T1000 (cell line): Measurements from ENCODE around the gene SLC35F3.

Experiments used
- DNase-seq: peaks from one replicate; lab custom pipeline; 2025; ENCODE audit warnings: mixed read lengths; lab: John Stamatoyannopoulos, UW

Gene SLC35F3

DNA sequence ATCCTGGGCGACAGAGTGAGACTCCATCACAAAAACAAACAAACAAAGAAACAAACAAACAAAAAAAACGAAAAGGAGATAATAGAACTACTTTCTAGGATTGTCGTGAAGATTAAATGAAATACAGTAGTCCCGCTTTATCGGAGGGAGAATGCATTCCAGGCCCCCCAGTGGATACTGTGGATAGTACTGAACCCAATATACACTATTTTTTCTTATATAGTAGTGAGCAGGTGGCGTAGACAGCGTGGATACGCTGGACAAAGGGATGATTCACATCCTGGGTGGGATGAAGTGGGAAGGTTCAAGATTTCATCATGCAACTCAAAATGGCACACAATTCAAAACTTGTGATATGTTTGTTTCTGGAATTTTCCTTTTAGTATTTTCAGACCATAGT, 8.0 kb downstream of the SLC35F3 start:
- no peak for DNase-seq

DNA sequence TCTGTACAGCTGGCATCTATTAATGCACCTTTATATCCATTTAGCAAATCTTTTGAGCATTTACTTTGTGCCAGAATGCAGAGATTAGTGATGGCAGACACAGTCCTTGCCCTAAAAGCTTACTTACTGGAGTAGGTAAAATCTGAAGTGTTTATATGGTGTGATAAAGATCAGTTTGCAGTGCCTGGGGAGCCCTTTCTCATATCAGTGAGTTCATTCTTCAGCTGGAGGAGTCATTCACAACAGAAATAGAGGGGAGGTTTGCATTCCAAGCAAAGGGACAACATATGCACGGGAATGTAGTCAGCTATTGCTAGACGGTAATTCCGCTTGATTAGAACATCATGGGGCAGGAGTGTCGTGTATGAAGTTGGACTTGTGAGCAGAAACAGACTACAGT, 8.4 kb downstream of the SLC35F3 start:
- DNase-seq, result no peak

DNA sequence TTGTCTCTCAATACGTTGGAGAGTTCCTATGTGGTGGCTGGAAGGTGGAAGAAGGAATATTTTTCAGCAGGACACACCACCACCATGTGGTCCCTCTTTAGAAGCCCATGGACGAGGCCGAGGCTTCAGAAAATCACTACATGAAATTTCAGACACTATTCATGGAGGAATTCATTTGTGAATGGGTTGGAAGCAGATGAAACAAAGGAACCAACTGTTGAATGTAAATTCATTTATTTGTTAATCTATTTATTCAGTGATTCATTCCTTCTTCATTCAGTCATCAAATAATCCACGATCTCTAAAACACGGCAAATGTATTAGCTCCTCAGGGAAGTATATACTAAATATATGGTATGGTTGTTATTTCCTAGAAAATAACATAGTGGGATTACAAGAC, 12.2 kb downstream of the SLC35F3 start:
- DNase-seq, result peak; percentile 26

- DNase-seq, result no peak
Measured at GRCh38 chr1:233919786-233920185, 15.3 kb downstream of the SLC35F3 start.

GRCh38 chr1:233928123-233928522, 23.6 kb downstream of the SLC35F3 start:
- DNase-seq, result no peak

- no peak for DNase-seq
Measured at GRCh38 chr1:233933339-233933738, 28.9 kb downstream of the SLC35F3 start.

- no peak for DNase-seq
Measured at GRCh38 chr1:233935297-233935868, 30.9 kb downstream of the SLC35F3 start.

DNA sequence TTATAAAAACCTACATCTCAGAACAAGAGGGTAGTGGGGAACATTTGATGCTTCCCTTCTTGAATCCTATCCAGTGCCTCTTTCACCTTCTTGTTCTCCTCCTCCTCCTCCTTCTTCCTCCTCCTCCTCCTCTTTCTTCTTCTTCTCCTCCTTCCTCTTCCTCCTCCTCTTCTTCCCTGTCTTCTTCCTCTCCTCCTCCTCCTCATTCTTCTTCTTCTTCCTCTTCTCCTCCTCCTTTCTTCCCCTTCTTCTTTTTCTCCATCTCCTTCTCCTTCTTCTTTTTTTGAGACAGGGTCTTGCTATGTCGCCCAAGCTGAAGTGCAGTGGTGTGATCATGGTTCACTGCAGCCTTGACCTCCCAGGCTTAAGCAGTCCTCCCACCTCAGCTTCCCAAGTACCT, 31.9 kb downstream of the SLC35F3 start:
- DNase-seq, result no peak

DNA sequence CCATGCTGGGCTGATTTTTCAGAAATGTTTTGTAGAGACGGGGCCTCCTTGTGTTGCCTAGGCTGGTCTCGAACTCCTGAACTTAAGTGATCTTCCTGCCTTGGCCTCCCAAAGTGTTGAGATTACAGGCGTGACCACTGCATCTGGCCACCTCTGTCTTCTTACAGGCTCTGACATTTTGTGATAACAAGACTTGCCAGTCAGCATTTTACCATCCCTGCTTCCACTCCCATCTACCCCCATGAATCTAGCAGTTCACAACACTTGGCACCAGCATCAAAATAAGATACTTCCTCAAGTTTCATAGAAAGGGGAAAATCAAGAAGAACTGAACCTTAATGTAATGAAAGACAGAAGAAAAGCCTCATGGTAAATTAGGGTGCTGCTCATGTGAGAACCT, 32.4 kb downstream of the SLC35F3 start:
- DNase-seq, result no peak

DNA sequence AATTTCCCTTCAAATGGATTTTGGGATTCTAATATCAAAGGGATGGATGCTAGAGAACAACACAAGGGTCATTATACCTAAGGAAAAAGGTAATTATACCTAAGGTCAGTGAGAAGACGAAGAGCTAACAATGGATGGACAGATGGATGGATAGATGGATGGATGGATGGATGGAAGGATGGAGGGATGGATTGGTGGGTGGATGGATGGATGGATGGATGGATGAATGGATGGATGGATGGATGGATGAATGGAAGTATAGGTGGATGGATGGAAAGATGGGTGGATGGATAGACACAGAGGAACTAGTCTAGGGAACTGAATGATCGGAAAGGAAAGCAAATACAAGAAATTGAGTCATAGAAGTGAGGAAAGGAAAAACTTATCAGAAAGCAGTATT, 34.0 kb downstream of the SLC35F3 start:
- no peak for DNase-seq

DNA sequence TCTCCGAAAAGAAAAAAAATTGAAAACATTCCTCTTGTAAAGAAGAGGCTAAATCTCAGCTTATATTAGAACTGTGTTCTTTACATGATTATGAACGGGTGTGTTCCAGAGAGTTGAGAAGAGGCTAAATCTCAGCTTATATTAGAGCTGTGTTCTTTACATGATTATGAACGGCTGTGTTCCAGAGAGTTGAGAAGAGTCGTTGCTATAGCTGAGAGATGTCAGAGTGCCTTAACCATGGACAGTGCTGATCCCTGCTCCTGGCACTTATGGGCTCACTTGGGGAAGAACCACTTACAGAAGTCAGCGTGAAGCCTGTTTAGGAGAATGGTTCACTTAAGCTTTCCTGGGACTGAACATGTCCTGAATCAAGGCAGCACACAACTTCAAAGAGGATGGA, 35.0 kb downstream of the SLC35F3 start:
- no peak for DNase-seq

DNA sequence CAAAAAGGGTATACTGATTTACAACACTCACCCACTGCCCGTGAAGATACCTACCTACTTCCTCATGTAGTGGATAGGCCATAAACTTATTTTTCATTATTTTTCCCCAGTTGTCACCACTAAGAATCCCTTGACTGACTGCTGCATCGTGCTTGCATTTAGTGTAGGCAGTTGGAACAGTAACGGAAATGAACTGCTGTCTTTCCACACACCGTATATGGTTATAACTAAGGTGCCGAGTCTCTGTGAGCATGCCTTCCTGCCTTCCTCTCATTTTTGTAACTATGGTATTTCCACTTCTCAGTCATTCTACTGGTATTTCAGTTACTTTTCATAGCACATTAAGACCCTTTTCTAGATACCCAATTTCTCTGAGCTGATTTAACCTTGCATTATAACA, 36.4 kb downstream of the SLC35F3 start:
- no peak for DNase-seq

- DNase-seq, result no peak
Measured at GRCh38 chr1:233944601-233945000, 40.1 kb downstream of the SLC35F3 start.

DNA sequence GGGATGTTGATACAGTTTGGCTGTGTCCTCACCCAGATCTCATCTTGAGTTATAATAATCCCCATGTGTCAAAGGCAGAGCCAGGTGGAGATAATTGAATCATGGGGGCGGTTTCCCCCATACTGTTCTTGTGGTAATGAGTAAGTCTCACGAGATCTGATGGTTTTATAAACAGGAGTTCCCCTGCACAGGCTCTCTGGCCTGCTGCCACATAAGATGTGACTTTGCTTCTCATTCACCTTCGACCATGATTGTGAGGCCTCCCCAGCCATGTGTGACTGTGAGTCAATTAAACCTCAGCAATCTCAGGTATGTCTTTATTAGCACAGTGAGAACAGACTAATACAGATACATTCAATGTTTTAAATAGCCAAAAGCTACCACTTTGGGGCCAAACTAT, 41.1 kb downstream of the SLC35F3 start:
- no peak for DNase-seq

GRCh38 chr1:233945979-233946378, 41.5 kb downstream of the SLC35F3 start:
- no peak for DNase-seq

GRCh38 chr1:233946724-233947123, 42.2 kb downstream of the SLC35F3 start:
- no peak for DNase-seq

DNA sequence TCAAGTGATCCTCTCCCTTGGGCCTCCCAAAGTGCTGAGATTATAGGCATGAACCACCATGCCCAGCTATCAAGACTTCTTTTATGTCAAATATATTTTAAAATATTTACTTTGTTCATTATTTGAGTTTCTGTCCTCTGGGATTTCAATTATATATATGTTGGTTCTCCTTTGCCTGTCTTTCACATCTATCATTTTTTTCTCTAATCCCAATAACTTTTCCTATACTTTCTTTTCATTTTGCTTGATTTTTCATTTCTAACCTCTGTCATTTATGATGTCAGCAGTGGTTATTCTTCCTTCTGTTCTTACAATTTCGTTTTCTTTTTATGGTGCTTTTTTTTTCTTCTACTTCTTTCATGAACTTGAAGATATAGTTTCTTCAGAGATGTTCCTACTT, 47.3 kb downstream of the SLC35F3 start:
- DNase-seq, result no peak

GRCh38 chr1:233957691-233958090, 53.2 kb downstream of the SLC35F3 start:
- no peak for DNase-seq

- no peak for DNase-seq
Measured at GRCh38 chr1:233959102-233959501, 54.6 kb downstream of the SLC35F3 start.

- no peak for DNase-seq
Measured at GRCh38 chr1:233959971-233960370, 55.5 kb downstream of the SLC35F3 start.

- DNase-seq, result no peak
Measured at GRCh38 chr1:233960386-233960785, 55.9 kb downstream of the SLC35F3 start.

- no peak for DNase-seq
Measured at GRCh38 chr1:233962878-233963277, 58.4 kb downstream of the SLC35F3 start.

DNA sequence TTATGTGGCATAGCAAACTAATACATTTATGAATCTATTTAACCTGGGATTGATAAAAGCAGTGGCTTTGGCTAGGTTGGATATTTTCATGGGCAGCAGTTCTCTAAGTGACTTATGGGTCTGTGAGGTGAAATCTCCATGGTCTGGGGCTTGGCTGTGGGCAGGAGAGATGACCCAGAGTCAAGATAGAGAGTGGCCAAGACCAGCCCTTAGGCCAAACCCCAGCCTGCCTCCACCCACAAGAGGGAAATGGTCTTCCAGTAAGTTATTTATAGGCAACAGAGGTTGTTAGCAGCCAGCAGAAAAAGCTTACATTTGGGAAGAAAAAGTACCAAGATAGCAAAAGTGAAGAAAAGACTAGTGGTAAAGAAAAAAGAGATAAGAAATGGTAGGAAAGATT, 61.4 kb downstream of the SLC35F3 start:
- DNase-seq, result no peak

- no peak for DNase-seq
Measured at GRCh38 chr1:233971753-233972152, 67.3 kb downstream of the SLC35F3 start.

DNA sequence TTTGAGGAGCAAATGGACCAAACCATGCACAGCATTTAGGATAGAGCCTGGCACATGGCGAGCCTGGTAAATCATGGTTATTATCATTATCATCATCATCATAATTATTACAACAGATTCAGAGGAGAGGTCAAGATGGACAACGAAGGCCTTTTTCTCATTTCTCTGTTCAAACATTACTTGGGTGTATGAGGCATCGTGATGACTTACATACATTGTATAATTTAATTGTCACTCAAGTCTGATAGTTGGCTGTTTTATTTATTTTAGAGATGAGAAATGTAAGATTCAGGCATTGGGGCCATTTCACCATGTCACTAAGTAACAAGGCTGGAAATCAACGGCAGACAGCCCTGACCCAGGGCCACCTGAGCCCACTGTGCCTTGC, 68.1 kb downstream of the SLC35F3 start:
- no peak for DNase-seq
